ENCODE measurements around the gene TAAR8.
"Not testable (repeated sequence)": the region's sequence is repeated elsewhere in the genome, so short reads cannot be mapped to it uniquely, and the experiment has no call there.

TAAR8 gene

GRCh38 chr6:132520953-132521352, 31.5 kb upstream of the TAAR8 start:
- no peak overlapping the region for H3K9ac ChIP-seq (ENCODE audit: low read length)
- H3K36me3 ChIP-seq (ENCODE audit: control insufficient read depth, insufficient read depth, low read length): no peaks in the 10 kb centered on the region
- H3K4me3 ChIP-seq (ENCODE audit: low read length): no peak overlapping the region
- H3K27me3 ChIP-seq (ENCODE audit: control insufficient read depth, insufficient read depth, low read length): peaks cover 5% of the 10 kb centered on the region
- no peaks in the 10 kb centered on the region for H3K4me1 ChIP-seq (ENCODE audit: control insufficient read depth, insufficient read depth, low read length)
- H3K9me3 ChIP-seq (ENCODE audit: control insufficient read depth, low read length): no peaks in the 10 kb centered on the region

GRCh38 chr6:132524646-132525045, 27.8 kb upstream of the TAAR8 start:
- Histone ChIP-seq H3K9me3 (ENCODE audit: control insufficient read depth, low read length) (no peaks in the 10 kb centered on the region), H3K27me3 (ENCODE audit: control insufficient read depth, insufficient read depth, low read length) (peaks cover 22% of the 10 kb centered on the region), H3K4me1 (ENCODE audit: control insufficient read depth, insufficient read depth, low read length) (no peaks in the 10 kb centered on the region), H3K36me3 (ENCODE audit: control insufficient read depth, insufficient read depth, low read length) (no peaks in the 10 kb centered on the region), H3K9ac (ENCODE audit: low read length) (no peak overlapping the region), H3K4me3 (ENCODE audit: low read length) (no peak overlapping the region)

- Histone ChIP-seq H3K9me3 (ENCODE audit: control insufficient read depth, low read length) (no peaks in the 10 kb centered on the region), H3K27me3 (ENCODE audit: control insufficient read depth, insufficient read depth, low read length) (peaks cover 23% of the 10 kb centered on the region), H3K4me1 (ENCODE audit: control insufficient read depth, insufficient read depth, low read length) (no peaks in the 10 kb centered on the region), H3K9ac (ENCODE audit: low read length) (no peak overlapping the region), H3K4me3 (ENCODE audit: low read length) (no peak overlapping the region), H3K36me3 (ENCODE audit: control insufficient read depth, insufficient read depth, low read length) (no peaks in the 10 kb centered on the region)
Measured at GRCh38 chr6:132525866-132526265, 26.6 kb upstream of the TAAR8 start.

DNA sequence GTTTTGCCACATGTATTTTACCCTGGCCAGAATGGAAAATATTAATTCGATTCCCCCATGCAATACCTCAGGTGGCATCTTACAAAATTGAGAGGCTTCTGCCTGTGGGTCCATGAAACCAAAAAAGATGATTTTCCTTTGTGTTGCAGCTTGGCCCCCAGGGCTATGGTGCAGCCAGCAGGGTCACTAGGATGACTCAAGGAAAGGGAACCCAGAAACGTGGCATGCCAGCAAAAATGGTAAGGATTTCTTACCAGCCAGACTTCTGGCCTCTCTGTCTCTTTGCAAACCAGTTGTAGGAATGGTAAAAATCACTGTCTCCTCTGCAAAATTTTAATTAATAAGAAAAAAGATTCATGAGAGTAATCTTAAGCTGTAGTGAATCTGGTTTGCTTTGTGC, 26.0 kb upstream of the TAAR8 start:
- Histone ChIP-seq H3K36me3 (ENCODE audit: control insufficient read depth, insufficient read depth, low read length) (no peaks in the 10 kb centered on the region), H3K4me3 (ENCODE audit: low read length) (no peak overlapping the region), H3K9ac (ENCODE audit: low read length) (no peak overlapping the region), H3K4me1 (ENCODE audit: control insufficient read depth, insufficient read depth, low read length) (no peaks in the 10 kb centered on the region), H3K9me3 (ENCODE audit: control insufficient read depth, low read length) (no peaks in the 10 kb centered on the region), H3K27me3 (ENCODE audit: control insufficient read depth, insufficient read depth, low read length) (peaks cover 23% of the 10 kb centered on the region)

DNA sequence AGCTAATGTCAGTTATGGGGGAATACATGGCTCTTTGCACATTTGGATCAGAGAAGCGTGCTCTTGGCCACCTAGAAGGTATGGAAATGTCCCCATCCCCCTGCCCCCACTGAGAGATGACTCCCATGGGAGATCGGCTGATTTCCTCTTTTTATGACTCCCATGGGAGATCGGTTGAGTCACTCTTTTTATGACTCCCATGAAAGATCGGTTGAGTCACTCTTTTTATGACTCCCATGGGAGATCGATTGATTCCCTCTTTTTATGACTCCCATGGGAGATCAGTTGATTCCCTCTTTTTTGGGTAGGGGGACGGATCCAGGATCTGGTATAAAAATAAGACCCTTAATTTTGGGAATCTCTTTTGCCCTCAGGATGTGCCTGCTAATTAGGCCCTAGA, 24.7 kb upstream of the TAAR8 start:
- Histone ChIP-seq H3K9ac (ENCODE audit: low read length) (no peak overlapping the region), H3K4me3 (ENCODE audit: low read length) (no peak overlapping the region), H3K27me3 (ENCODE audit: control insufficient read depth, insufficient read depth, low read length) (peaks cover 23% of the 10 kb centered on the region), H3K36me3 (ENCODE audit: control insufficient read depth, insufficient read depth, low read length) (no peaks in the 10 kb centered on the region), H3K9me3 (ENCODE audit: control insufficient read depth, low read length) (no peaks in the 10 kb centered on the region), H3K4me1 (ENCODE audit: control insufficient read depth, insufficient read depth, low read length) (no peaks in the 10 kb centered on the region)

DNA sequence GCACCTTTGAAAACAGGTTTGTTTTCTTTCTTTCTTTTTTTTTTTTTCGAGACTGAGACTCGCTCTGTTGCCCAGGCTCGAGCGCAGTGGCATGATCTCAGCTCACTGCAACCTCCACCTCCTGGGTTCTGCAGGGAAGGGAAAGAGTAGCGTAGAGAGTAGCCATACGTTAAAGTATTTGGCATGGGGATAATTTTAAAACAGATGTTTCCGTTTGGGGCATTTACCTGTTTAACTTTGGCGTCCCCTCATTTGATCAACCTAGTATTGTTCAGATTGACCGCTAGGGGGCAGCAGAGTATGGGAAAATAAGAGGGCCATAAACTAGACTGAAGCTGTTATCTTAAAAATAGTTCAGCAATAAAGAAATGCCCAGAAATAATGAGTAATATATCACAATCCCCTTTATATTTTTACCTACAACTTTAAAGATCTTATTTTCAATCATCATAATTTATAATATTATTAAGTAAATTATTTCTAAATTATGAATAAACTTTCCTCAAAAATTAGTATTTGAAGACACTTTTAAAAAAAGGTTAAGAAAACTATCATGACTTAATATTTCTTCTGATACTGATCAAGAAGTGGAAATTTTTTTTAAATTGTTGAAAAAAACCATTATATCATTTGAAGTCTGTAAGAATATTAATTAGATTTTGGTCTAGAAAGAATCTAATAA, 22.0 kb upstream of the TAAR8 start:
- Histone ChIP-seq H3K9me3 (ENCODE audit: control insufficient read depth, low read length) (no peaks in the 10 kb centered on the region), H3K36me3 (ENCODE audit: control insufficient read depth, insufficient read depth, low read length) (no peaks in the 10 kb centered on the region), H3K9ac (ENCODE audit: low read length) (peak overlapping the region; percentile 16), H3K27me3 (ENCODE audit: control insufficient read depth, insufficient read depth, low read length) (peaks cover 23% of the 10 kb centered on the region), H3K4me1 (ENCODE audit: control insufficient read depth, insufficient read depth, low read length) (no peaks in the 10 kb centered on the region), H3K4me3 (ENCODE audit: low read length) (no peak overlapping the region)

DNA sequence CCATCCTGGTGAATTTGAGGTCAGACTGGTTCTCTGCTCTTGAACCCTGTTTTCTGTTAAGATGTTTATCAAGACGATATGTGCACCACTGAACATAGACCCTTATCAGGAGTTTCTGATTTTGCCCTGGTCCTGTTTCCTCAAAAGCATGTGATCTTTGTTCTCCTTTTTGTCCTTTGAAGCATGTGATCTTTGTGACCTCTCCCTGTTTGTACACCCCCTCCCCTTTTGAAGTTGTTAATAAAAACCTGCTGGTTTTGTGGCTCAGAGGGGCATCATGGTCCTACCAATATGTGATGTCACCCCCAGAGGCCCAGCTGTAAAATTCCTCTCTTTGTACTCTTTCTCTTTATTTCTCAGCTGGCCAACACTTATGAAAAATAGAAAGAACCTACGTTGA, 17.9 kb upstream of the TAAR8 start:
- not testable (repeated sequence) for H3K4me3 ChIP-seq (ENCODE audit: low read length); H3K9ac ChIP-seq (ENCODE audit: low read length); H3K9me3 ChIP-seq (ENCODE audit: control insufficient read depth, low read length); H3K36me3 ChIP-seq (ENCODE audit: control insufficient read depth, insufficient read depth, low read length); H3K4me1 ChIP-seq (ENCODE audit: control insufficient read depth, insufficient read depth, low read length)
- peaks cover 23% of the 10 kb centered on the region for H3K27me3 ChIP-seq (ENCODE audit: control insufficient read depth, insufficient read depth, low read length)

DNA sequence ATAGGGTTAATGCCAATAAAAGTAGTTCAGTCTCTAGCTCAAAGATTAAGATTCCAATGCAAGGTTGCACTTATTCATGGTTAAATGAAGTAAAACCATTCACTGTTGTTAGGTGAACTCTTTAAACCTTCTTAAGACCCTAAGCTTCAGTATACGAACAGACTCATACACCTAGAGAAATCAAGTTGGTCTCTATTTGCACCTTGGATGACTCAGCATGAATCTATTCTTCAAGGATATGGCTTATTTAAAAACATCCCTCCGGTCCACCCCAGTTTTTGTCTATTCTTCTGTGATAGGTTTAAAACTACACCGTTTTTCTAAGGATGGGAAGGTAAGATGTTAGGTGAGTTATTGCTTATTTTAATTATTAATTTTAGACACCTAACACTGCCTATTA, 15.3 kb upstream of the TAAR8 start:
- H3K4me1 ChIP-seq (ENCODE audit: control insufficient read depth, insufficient read depth, low read length): no peaks in the 10 kb centered on the region
- no peaks in the 10 kb centered on the region for H3K36me3 ChIP-seq (ENCODE audit: control insufficient read depth, insufficient read depth, low read length)
- peaks cover 16% of the 10 kb centered on the region for H3K27me3 ChIP-seq (ENCODE audit: control insufficient read depth, insufficient read depth, low read length)
- H3K9ac ChIP-seq (ENCODE audit: low read length): no peak overlapping the region
- H3K4me3 ChIP-seq (ENCODE audit: low read length): no peak overlapping the region
- no peaks in the 10 kb centered on the region for H3K9me3 ChIP-seq (ENCODE audit: control insufficient read depth, low read length)

DNA sequence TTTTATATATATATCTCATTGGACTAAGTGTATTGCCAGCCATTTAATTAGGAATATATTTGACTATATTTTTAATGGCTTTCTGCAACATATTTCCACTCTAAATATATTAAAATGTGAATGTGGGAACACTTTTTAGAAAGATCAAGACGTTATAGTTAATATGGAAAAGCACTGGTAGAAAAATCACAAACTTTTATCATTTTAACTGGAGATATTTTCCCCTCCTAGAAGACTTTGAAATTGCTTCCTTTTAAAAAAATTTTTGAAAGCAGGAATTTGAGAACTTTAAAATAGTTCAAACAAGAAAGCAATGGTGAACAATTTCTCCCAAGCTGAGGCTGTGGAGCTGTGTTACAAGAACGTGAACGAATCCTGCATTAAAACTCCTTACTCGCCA, 14.5 kb upstream of the TAAR8 start, which contains the start of gene TAAR9:
TSS of gene TAAR9 (plus strand) at position 301 of the 400 bp plus-strand sequence. CDS start at position 314, 13 bp downstream.
- no peaks in the 10 kb centered on the region for H3K36me3 ChIP-seq (ENCODE audit: control insufficient read depth, insufficient read depth, low read length)
- no peak within 1 kb of the TSS for H3K4me3 ChIP-seq (ENCODE audit: low read length)
- H3K27me3 ChIP-seq (ENCODE audit: control insufficient read depth, insufficient read depth, low read length): peaks cover 16% of the 10 kb centered on the region
- no peaks in the 10 kb centered on the region for H3K9me3 ChIP-seq (ENCODE audit: control insufficient read depth, low read length)
- no peaks in the 10 kb centered on the region for H3K4me1 ChIP-seq (ENCODE audit: control insufficient read depth, insufficient read depth, low read length)
- H3K9ac ChIP-seq (ENCODE audit: low read length): no peak within 1 kb of the TSS

GRCh38 chr6:132544826-132545225, 7.6 kb upstream of the TAAR8 start:
- Histone ChIP-seq H3K27me3 (ENCODE audit: control insufficient read depth, insufficient read depth, low read length) (peaks cover 17% of the 10 kb centered on the region), H3K4me3 (ENCODE audit: low read length) (no peak overlapping the region), H3K36me3 (ENCODE audit: control insufficient read depth, insufficient read depth, low read length) (no peaks in the 10 kb centered on the region), H3K4me1 (ENCODE audit: control insufficient read depth, insufficient read depth, low read length) (no peaks in the 10 kb centered on the region), H3K9ac (ENCODE audit: low read length) (no peak overlapping the region), H3K9me3 (ENCODE audit: control insufficient read depth, low read length) (no peaks in the 10 kb centered on the region)

DNA sequence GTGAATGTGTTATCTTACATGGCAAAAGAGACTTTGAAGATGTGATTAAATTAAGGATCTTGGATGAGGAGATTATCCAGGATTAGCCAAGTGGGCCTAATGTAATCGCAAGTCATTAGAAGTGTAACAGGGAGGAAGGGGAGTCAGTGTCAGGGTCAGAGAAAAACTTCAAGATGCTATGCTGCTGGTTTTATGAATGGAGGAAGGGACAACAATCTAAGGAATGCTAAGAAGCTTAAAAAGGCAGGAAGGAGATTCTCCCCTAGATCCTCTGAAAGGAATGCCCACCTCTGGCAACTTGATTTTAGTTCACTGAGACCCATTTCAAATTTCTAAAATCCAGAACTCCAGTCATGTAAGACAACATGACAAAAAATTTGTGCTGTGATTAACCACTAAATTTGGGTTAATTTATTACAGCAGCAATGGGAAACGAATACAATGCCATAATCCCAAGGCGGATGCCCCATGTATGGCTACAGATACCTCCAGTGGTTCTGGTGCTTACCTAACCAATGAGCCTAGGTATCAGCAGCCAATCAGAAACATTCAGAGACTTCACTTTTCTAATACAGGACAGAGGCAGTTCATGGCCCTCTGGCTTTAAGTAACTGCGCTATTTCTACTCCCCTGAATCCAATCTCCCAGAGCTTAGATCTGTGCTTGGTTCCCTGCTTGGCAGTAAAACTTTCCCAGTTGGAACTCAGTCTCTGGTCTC, 3.6 kb upstream of the TAAR8 start:
- H3K9ac ChIP-seq (ENCODE audit: low read length): no peak overlapping the region
- H3K36me3 ChIP-seq (ENCODE audit: control insufficient read depth, insufficient read depth, low read length): no peaks in the 10 kb centered on the region
- no peak overlapping the region for H3K4me3 ChIP-seq (ENCODE audit: low read length)
- no peaks in the 10 kb centered on the region for H3K4me1 ChIP-seq (ENCODE audit: control insufficient read depth, insufficient read depth, low read length)
- H3K9me3 ChIP-seq (ENCODE audit: control insufficient read depth, low read length): no peaks in the 10 kb centered on the region
- peaks cover 33% of the 10 kb centered on the region for H3K27me3 ChIP-seq (ENCODE audit: control insufficient read depth, insufficient read depth, low read length)

- Histone ChIP-seq H3K4me1 (ENCODE audit: control insufficient read depth, insufficient read depth, low read length) (no peaks in the 10 kb centered on the region), H3K36me3 (ENCODE audit: control insufficient read depth, insufficient read depth, low read length) (no peaks in the 10 kb centered on the region), H3K4me3 (ENCODE audit: low read length) (no peak overlapping the region), H3K27me3 (ENCODE audit: control insufficient read depth, insufficient read depth, low read length) (peaks cover 21% of the 10 kb centered on the region), H3K9ac (ENCODE audit: low read length) (no peak overlapping the region), H3K9me3 (ENCODE audit: control insufficient read depth, low read length) (no peaks in the 10 kb centered on the region)
Measured at GRCh38 chr6:132551214-132551613, 1.3 kb upstream of the TAAR8 start.
